ENCODE results near the gene LRGUK.
"Not testable (repeated sequence)": the region's sequence is repeated elsewhere in the genome, so short reads cannot be mapped to it uniquely, and the experiment has no call there.

Gene LRGUK, protein sequence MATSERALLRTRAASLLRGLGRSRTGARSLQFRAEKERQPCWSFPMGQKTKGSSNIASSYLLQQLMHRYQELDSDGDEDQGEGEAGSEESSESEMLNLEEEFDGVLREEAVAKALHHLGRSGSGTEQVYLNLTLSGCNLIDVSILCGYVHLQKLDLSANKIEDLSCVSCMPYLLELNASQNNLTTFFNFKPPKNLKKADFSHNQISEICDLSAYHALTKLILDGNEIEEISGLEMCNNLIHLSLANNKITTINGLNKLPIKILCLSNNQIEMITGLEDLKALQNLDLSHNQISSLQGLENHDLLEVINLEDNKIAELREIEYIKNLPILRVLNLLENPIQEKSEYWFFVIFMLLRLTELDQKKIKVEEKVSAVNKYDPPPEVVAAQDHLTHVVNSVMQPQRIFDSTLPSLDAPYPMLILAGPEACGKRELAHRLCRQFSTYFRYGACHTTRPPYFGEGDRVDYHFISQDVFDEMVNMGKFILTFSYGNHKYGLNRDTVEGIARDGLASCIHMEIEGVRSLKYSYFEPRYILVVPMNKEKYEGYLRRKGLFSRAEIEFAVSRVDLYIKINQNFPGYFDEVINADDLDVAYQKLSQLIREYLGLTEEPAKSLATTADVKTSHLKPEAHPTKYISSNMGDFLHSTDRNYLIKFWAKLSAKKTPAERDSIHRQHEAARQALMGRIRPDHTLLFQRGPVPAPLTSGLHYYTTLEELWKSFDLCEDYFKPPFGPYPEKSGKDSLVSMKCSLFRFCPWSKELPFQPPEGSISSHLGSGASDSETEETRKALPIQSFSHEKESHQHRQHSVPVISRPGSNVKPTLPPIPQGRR

DNA sequence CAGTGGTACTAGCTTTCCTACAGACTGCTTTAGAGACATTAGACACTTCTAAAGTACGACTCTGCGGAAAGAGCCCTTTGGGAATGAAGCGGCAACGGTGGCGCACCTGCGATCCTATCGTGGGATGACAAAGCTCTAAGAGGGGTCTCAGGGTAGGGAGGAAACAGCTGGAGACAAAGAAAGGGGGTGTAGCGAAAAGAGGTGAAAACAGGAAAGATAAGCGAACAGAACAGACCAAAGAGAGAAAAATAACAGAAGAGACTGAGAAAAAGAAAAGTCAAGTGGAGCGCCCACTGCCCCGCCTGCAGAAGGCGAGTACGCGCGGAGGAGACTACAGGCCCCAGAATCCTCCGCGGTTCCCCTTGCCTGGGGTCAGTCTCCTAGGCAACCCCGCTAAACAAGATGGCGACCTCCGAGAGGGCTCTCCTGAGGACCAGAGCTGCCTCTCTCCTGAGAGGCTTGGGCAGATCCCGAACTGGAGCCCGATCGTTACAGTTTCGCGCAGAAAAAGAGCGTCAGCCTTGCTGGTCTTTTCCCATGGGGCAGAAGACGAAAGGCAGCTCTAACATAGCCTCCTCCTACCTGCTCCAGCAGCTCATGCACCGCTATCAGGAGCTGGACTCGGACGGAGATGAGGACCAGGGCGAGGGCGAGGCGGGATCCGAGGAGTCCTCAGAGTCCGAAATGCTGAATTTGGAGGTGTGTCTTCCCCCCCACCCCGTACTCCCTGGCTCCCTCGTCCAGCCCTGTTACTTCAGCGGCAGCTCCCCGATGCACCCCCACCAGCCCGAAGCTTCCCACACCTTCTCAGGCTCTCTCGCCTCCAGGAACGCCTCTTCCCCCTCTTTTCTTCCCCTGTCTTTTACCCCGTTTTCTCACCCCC lies at the start of gene LRGUK:
Gene LRGUK (plus strand): TSS at position 375 of the 883 bp plus-strand sequence. CDS start 28 bp downstream, at position 403.
- DNase-seq (ENCODE audit: low spot score): peak; percentile 90

DNA sequence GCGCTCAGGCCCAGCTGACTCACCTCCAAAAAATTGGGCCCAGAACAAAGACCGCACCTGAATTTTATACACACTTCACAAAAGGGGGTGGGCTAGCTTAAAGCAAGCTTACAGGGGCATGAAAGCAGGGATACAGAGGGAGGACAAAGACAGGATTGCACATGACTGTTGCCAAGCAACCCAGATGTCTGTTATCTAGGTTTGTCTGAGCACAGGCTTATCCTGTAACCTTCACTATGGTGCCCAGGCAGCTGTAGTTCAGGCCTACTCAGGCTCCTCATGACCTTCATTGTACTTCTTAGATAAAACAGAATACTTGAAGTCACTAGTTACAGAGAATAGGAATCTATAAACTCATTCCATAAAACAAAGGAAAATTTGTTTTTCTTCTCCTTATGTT lies 49.6 kb upstream of the LRGUK start:
- not testable (repeated sequence) for DNase-seq (ENCODE audit: low spot score)

DNA sequence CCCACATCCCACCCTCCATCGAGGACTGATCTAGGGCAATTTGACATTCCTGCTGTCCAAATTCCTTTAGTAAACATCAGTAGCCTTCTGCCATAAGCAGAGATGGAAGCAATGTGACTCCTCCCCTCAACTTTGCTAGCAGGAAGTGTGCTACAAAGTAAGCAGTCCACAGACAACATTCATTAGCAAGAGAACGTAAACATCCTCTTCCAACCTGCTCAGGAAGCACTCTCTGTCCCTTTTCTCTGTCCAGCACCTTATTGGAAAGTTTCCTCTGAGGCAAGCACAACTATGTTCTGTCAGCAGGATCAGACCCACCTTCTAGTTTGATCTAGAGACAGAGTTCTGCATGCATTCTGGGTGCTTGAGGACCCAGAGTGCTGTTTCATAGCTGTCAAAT lies 48.1 kb upstream of the LRGUK start:
- DNase-seq (ENCODE audit: low spot score): no peak

DNA sequence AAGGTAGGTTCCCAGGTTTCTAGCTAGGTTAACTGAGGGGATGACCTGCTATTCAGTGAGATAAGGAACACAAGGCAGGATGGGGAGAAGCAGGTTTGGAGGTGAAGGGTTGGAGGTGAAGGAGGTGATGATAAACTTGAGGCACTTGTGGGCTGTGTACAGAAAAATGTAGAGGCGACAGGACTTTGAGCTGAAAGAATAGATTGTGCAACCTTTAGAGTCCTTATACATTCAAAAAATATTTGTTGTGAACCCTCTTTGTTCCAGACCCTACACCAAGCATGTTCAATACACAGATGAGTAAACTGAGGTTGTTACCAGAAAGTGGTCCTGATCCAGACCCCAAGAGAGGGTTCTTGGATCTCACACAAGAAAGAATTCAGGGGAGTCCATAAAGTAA lies 45.4 kb upstream of the LRGUK start:
- DNase-seq (ENCODE audit: low spot score): no peak

DNA sequence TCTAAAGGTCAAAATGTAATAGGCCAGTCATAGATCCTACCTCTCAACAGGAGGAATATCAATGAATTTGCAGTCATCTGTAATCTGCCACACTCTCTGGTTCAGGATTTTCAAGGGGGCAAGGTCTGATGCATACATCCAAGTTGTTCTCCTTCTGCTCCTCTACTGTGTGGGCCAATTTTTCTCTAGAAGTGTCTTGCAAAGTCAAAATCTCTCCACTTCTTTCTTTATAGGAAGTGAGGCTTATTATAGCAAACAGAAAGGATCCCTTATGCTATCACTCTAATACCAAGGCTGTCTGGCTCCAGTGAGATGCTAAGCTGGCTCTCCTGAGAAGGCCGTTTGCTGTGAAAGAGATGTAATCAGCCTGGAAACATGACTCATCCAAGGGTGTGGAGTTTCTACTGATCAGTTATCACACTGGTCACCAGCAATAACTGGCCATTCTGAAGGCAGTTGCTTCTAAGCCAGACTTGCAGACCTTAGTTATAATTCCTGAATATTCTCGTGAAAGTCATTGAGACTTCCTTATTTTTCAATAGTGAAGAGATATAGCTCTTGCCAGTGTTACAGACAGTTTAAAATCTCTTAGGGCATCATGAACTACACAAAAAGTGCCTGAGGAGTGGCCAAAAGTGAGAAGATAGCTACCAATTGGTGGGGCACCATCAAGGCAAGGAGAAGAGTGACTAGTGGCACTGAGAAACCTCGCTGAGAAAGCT lies 43.2 kb upstream of the LRGUK start:
- peak; percentile 13 for DNase-seq (ENCODE audit: low spot score)

DNA sequence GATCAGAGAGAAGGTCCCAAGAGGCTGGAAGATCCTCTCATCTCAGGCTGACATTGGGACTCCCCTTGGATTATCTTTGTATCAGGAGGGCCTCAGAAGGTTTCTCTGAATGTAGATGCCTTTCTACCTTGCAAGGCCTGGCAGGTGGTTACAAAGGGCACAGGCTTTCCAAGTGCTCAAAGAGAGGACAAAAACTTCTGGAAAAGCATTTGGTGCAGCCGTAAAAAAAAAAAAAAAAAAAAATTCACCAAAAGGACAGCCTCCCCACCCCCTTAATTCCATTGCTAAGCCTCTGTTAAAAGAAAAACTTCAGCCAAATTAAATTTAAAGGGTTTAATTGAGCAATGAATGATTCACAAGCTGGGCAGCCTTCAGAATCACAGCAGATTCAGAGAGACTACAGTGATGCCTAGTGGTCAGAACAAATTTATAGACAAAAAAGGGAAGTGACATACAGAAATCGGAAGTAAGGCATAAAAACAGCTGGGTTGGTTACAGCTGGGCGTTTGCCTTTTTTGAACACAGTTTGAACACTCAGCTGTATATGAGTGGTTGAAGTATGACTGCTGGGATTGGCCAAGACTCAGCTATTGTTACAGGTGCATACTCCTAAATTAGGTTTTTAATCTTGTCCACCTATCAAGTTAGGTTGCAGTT lies 42.5 kb upstream of the LRGUK start:
- DNase-seq (ENCODE audit: low spot score): no peak

DNA sequence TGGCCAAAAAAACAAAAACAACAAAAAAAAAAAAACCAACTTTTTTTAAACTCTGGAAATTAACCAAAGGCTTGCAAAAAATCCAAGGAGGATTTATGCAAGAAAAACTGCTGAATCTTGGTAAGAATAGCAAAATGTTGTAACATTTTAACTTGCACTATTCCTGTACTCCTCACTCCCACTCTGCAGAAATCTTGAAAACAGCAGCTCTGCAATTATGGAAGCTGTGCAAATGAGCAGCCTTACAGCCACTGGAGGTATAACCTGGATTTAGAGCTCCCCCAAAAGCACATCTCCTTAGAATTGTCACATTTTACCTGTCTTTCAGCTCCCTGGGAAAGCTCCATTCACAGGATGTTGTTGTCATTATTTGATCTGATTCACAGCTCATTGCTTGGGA lies 41.8 kb upstream of the LRGUK start:
- DNase-seq (ENCODE audit: low spot score): no peak

DNA sequence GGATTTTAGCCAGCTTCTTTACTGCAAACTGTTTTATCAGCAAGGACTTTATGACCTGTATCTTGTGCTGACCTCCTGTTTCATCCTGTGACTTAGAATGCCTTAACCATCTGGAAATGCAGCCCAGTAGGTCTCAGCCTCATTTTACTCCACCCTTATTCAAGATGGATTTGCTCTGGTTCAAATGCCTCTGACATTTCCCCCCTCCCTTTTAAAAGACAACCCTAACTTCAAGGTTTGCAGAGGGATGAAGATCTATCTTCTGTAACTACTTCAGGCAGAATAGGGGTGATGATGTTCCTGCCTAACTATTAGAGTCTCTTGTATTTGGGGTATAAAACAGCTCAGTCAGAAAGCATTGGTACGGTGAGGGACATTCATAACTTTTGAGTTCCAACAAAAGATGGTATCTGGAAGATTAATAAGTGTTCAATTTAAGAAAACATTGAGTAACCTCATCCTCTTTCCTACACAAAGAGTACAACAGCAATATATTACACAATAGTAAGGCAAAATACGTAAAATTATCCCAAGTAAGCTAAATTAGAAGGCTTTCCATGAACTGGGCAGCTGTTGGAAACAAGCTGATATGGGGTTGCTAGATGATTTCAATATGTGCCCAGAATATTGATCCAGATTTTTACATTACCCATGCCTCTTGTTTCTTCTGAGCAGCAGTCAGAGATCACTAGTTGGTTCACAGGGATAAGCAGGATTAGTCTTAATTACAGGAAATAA lies 40.0 kb upstream of the LRGUK start:
- DNase-seq (ENCODE audit: low spot score): no peak

DNA sequence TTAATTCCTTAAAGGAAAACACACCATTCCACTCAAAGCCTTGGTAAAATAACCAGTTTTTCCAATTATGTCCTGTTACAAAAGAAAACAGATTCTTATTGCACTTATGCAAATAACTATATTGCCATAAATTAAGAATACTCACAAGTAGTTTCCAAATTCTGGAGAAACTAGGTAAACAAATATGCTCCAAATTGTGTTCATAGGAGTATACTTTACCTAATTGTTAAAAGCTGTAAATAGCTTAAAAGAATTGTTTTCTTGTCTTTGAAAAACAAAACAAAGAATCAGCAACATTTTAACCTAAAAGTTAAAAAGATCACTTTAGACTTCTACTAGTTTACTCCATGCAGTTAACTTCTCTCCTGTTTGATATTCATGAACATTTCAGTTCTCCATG lies 38.9 kb upstream of the LRGUK start:
- no peak for DNase-seq (ENCODE audit: low spot score)

DNA sequence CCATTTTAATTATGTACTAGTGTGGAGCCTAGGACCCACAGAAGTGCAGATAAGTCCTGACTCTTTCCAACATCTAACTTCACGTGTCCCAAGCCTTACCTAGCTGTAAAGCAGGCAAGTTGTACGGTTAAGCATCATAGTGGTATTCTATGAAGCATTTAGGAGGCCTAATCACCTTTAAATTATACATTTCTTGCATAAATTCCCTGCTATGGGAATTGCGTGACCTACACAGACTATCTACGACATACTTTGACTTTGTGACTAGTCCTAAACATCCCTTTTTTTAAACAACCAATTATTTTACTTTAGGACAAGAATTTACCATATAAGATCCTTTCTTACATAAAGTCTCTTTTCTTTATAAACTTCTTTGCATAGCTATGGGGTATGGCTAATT lies 37.7 kb upstream of the LRGUK start:
- no peak for DNase-seq (ENCODE audit: low spot score)

DNA sequence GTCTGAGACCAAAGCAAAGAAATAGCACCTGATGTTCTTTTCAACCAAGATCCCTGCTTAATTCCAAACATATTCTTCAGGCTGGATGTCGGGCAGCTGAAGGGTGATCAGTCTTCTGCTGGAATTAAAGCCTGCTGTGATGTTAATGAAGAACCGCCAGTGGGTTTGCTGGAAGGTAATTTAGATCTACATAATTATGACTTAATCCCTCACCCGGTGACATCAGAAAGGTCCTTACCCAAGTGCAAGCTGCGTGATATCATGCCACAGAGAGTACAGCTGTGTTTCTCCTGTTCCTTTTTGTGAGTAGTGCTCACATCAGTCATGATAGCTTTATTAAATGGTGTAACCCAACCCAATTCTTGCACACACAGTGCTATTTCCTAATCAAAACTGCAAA lies 29.1 kb upstream of the LRGUK start:
- DNase-seq (ENCODE audit: low spot score): no peak

DNA sequence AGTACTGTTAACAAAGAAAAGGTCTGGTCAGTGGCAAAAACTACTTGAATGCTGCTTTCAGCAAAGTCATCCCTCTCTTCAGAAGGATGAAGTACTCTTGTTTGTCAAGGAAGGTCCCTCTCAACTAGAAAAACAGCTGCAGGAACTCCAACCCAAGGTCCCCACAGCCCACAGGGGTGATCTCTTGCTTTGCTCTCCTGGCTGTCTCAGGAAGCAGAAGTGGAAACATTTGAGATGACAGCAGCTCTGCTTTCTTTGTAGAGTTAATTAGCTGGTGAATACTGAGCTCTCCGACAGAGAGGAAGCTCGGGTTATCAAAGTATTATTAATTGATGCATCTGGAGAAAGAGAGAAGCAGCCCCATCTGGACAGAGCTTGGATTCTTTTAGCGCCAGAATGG lies 25.4 kb upstream of the LRGUK start:
- DNase-seq (ENCODE audit: low spot score): no peak

DNA sequence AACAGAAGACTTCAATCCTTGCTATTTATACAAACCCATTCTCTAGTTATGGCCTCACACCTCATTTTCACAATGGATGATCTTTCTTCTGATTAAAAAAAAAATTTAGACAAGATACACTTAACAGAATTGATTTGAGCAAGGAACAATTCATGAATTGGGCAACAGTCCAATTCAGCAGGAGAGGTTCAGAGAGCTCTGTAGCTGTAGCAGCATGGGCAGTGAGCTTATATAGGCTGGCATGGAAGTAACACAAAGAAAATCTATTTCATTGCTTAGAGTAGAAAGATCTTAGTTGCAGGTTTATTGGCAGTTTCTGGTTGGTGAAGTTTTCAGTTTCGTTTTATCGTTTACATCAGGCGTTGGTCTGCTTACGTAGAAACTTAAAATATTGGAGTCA lies 23.0 kb upstream of the LRGUK start:
- no peak for DNase-seq (ENCODE audit: low spot score)

DNA sequence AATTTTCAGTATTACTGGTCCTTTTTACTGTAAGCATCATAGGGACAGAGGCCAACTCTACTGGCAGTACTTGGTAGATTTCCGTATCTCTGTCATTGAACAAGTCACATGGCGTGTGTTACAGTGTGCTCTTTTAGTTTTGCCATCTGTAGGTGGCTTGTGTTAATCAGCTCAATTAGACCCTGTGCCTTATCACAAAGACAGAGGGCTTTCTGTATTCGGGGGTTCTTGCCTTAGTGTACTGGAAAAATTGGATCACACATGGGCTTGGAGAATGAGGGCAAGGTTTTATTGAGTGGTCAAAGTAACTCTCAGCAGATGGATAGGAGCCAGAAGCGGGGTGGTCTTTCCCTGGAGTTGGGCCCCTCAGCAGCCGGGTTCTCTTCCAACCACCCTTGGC lies 21.3 kb upstream of the LRGUK start:
- DNase-seq (ENCODE audit: low spot score): no peak

DNA sequence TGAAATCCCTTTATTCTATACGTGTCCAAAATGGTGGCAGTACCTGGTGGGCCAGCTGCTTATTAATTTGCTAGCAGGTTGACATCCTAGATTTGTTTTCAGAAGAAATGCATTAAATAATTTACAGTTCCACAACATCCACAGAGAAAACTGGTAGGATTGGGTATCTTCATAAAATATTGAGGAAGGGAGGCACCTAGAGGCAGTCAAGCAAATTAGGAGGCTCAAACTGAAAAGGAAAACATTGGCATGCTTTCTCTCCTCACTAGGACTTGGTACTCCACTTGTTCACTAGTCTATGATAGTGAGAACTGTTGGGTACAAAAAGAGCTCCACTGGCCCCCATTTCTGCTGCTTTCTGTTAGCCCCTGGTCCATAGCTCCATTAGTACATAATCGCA lies 18.3 kb upstream of the LRGUK start:
- no peak for DNase-seq (ENCODE audit: low spot score)

DNA sequence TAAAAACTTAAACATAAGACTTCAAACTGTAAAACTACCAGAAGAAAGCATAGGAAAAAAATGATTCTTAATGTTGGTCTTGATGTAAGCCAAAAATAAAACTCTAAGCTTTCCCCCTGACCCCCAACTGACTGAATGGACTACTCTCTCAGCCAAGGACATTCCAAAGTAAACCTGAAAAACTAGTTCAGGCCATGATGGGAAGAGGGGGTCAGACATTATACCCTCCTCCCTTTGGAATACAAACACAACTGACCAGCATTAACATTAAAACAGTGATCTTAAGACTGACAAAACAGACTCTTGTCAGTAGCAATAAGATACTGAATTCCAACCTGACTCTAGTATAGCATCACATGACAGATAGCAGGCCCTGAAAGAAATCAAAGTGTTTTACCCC lies 13.5 kb upstream of the LRGUK start:
- DNase-seq (ENCODE audit: low spot score): no peak

DNA sequence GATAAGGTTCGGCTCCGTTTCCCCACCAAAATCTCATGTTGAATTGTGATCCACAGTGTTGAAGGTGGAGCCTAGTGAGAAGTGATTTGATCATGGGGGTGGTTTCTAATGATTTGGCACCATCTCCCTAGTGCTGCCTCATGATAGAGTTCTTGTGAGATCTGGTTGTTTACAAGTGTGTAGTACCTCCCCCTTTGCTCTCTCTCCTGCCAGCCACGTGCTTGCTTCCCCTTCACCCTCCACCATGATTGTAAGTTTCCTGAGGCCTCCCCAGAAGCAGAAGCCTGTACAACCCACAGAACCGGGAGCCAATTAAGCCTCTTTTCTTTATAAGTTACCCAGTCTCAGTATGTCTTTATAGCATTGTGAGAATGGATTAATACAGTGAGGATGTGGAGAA lies 12.1 kb upstream of the LRGUK start:
- no peak for DNase-seq (ENCODE audit: low spot score)

DNA sequence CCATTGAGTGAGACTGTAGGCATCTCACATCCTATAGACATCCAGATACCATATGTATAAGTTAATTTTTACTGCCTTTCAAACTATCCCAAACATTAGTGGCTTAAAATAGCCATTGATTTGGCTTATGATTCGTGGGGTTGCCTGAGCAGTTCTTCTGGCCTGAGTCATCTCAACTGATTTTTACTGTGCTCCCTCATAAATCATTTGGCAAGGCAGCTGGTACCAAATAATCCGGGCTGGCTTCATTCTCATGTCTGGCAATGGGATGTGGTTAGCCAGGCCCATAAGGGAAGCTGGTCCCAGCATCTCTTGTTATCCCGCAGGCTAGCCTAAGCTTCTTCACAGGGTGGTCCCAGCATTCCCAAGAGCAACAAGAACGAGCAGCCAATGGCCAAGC lies 6.7 kb upstream of the LRGUK start:
- DNase-seq (ENCODE audit: low spot score): peak; percentile 24

DNA sequence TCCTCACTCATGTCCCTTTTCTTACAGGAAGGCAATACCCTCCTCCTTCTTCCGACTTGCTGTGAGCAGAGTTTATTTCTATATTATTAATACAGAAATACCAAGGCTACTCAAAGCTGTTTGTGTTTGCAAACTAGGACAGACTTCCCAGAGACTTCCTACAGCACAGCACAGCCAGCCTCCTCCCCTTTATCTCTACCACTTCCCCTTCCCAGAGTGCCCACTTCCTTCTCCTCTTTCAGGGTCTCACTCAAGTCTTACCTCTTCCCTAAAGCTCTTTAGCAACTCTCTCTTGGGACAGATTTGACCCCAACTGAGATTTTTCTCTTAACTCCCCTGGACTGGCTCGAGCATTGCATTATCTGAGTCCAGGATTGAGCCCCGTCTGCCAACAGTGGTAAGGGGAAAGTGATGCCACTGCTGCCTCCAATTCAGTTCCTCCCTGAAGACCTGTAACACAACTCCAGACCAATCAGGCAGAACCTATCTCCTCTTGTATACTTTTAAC lies 5.5 kb upstream of the LRGUK start:
- no peak for DNase-seq (ENCODE audit: low spot score)

DNA sequence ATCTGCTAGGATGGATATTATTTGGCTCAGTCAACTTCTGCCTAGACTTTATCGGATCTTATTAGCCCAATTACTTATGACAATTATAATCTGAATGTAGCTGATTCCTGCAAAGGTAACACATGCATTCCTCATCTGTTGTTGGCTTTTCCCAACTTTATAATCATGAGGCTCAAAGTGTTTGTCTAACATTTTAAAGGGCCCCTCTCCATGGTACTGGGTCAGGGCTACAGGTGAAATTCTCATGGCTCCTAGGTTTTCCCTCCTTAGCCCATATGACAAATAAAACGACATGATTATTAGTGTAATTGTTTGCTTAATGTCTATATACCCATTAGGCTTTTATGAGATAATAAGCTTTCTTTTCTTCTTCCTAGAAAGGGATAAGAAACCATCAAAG lies 4.2 kb upstream of the LRGUK start:
- no peak for DNase-seq (ENCODE audit: low spot score)
